ENCODE measurements around the gene RASA3. TPM values are rescaled to one million over a fixed set of nuclear protein-coding genes. Genes with fewer than 3 reads are reported as not detected.

RASA3 gene
- total RNA-seq (2013) = 28.9 TPM
- polyA plus RNA-seq (10 to 100 TPM in 2 of 3 donors, 1 to 10 TPM in 1; 9.0 to 32.6 (median 16.6) TPM), polyA minus RNA-seq (23.8 and 30.5 TPM in 2 replicates), total RNA-seq (36.7 to 143 (median 86.6) reads per million in 11 experiments)

GRCh38 chr13:114132419-114133121 lies at the start of gene RASA3:
Gene RASA3 (minus strand): TSS chr13:114132623. CDS start chr13:114132489, 134 bp downstream.
- Histone ChIP-seq H3K27ac (ENCODE audit: low read depth in 1 of 2, low read length in 2 of 2) (peak within 1 kb of the TSS; percentile 86 to 95), H3K4me3 (replicated peaks in 1 of 3; ENCODE audit: low read depth in 2 of 3, low read length in 3 of 3) (peak within 1 kb of the TSS; percentile 61 to 98 (median 85)), H3K36me3 (replicated peaks in 1 of 2; ENCODE audit: control insufficient read depth in 1 of 2, insufficient read depth in 2 of 2, low read length in 2 of 2) (no peaks in the 10 kb centered on the region), H3K27me3 (ENCODE audit: control insufficient read depth in 2 of 2, insufficient read depth in 2 of 2, low read length in 2 of 2) (no peaks in the 10 kb centered on the region), H2AFZ (ENCODE audit: insufficient read depth, low read depth, low read length, poor library complexity, severe bottlenecking) (peak within 1 kb of the TSS; percentile 69), H3K4me1 (ENCODE audit: control insufficient read depth in 1 of 2, insufficient read depth in 2 of 2, low read length in 2 of 2) (peaks cover 32 to 41% of the 10 kb centered on the region in 2 donors), H3K4me2 (replicated peaks; ENCODE audit: extremely low read depth, low read length, poor library complexity, severe bottlenecking) (peak within 1 kb of the TSS; percentile 97), H4K20me1 (ENCODE audit: insufficient read depth, low read length) (peaks cover 36% of the 10 kb centered on the region), H3K9me3 (replicated peaks in 1 of 2; ENCODE audit: control insufficient read depth in 1 of 2, insufficient read depth in 1 of 2, low read length in 2 of 2) (no peaks in the 10 kb centered on the region), H3K79me2 (ENCODE audit: insufficient read depth, low read length) (peaks cover 41% of the 10 kb centered on the region), H3K9ac (ENCODE audit: insufficient read depth, low read length, poor library complexity, severe bottlenecking) (peak within 1 kb of the TSS; percentile 88)
- H3K27ac Mint-ChIP-seq = peak within 1 kb of the TSS; percentile 89 to 99 (median 97)
- no peaks in the 10 kb centered on the region for H3K9me3 Mint-ChIP-seq
- peak; percentile 44 to 66 (median 51) for DNase-seq
- WGBS (ENCODE audit: insufficient coverage) = under 1% methylated on average over 75 of the region's 81 CpGs
- peak within 1 kb of the TSS; percentile 100 for H3K4me3 Mint-ChIP-seq
- H3K36me3 Mint-ChIP-seq = peaks cover 6 to 10% of the 10 kb centered on the region in 2 donors
- peaks cover 0 to 5% (median 4%) of the 10 kb centered on the region in 3 donors for H3K27me3 Mint-ChIP-seq (ENCODE audit: low read depth in 3 of 3)
- H3K4me1 Mint-ChIP-seq = peaks cover 37% of the 10 kb centered on the region
- TF ChIP-seq CTCF (IDR thresholded peaks at IDR 0.05) = no peak
- intact Hi-C loops (cut with micrococcal nuclease) = loop anchor here in 1 of 2 donors (5.0 kb wide), 2 partner anchors 35 to 90 kb away; no protein-coding TSS in a partner anchor

- no peaks in the 10 kb centered on the region for H3K36me3 Mint-ChIP-seq
- Histone ChIP-seq H3K4me1 (ENCODE audit: control insufficient read depth in 1 of 2, insufficient read depth in 2 of 2, low read length in 2 of 2) (no peaks in the 10 kb centered on the region), H3K9ac (ENCODE audit: insufficient read depth, low read length, poor library complexity, severe bottlenecking) (no peak within 1 kb of the TSS), H3K4me2 (replicated peaks; ENCODE audit: extremely low read depth, low read length, poor library complexity, severe bottlenecking) (no peak within 1 kb of the TSS), H3K4me3 (replicated peaks in 1 of 3; ENCODE audit: low read depth in 2 of 3, low read length in 3 of 3) (no peak within 1 kb of the TSS), H2AFZ (ENCODE audit: insufficient read depth, low read depth, low read length, poor library complexity, severe bottlenecking) (no peak within 1 kb of the TSS), H3K27me3 (ENCODE audit: control insufficient read depth in 2 of 2, insufficient read depth in 2 of 2, low read length in 2 of 2) (peaks cover 0 to 3% of the 10 kb centered on the region in 2 donors), H3K79me2 (ENCODE audit: insufficient read depth, low read length) (no peaks in the 10 kb centered on the region), H3K36me3 (replicated peaks in 1 of 2; ENCODE audit: control insufficient read depth in 1 of 2, insufficient read depth in 2 of 2, low read length in 2 of 2) (no peaks in the 10 kb centered on the region), H3K27ac (ENCODE audit: low read depth in 1 of 2, low read length in 2 of 2) (no peak within 1 kb of the TSS), H3K9me3 (replicated peaks in 1 of 2; ENCODE audit: control insufficient read depth in 1 of 2, insufficient read depth in 1 of 2, low read length in 2 of 2) (peaks cover 6 to 7% of the 10 kb centered on the region in 2 donors), H4K20me1 (ENCODE audit: insufficient read depth, low read length) (no peaks in the 10 kb centered on the region)
- H3K9me3 Mint-ChIP-seq = peaks cover 2 to 8% (median 4%) of the 10 kb centered on the region in 7 donors
- DNase-seq = no peak
- no peak for TF ChIP-seq CTCF (IDR thresholded peaks at IDR 0.05)
- intact Hi-C loops (cut with micrococcal nuclease) = no loop called here
- H3K4me3 Mint-ChIP-seq = peak within 1 kb of the TSS in 1 of 2 donors; percentile 16
- WGBS (ENCODE audit: insufficient coverage) = 86% methylated on average over 8 of the region's 13 CpGs
- peaks cover 8% of the 10 kb centered on the region for H3K4me1 Mint-ChIP-seq
- peaks cover 5 to 17% (median 7%) of the 10 kb centered on the region in 3 donors for H3K27me3 Mint-ChIP-seq (ENCODE audit: low read depth in 3 of 3)
- no peak within 1 kb of the TSS for H3K27ac Mint-ChIP-seq
These were observed 46.8 kb upstream of the RASA3 start, which contains the start of gene CFAP97D2 for GRCh38 chr13:114179087-114179658. Gene CFAP97D2 (plus strand): TSS chr13:114179257. CDS start chr13:114179331, 74 bp downstream.
